HG02973 (cell line): ENCODE data around the gene SEC31A.
A peak's percentile ranks its signal among the peaks of the same experiment; 100 is the strongest.

ENCODE experiments used
- ATAC-seq: cut with Tn5 transposase; IDR thresholded peaks from one replicate; pipeline ENCODE4 v1.9.1; 2021; ENCODE audit warnings: moderate library complexity; ENCODE audit not compliant: unreplicated experiment

The SEC31A gene

DNA sequence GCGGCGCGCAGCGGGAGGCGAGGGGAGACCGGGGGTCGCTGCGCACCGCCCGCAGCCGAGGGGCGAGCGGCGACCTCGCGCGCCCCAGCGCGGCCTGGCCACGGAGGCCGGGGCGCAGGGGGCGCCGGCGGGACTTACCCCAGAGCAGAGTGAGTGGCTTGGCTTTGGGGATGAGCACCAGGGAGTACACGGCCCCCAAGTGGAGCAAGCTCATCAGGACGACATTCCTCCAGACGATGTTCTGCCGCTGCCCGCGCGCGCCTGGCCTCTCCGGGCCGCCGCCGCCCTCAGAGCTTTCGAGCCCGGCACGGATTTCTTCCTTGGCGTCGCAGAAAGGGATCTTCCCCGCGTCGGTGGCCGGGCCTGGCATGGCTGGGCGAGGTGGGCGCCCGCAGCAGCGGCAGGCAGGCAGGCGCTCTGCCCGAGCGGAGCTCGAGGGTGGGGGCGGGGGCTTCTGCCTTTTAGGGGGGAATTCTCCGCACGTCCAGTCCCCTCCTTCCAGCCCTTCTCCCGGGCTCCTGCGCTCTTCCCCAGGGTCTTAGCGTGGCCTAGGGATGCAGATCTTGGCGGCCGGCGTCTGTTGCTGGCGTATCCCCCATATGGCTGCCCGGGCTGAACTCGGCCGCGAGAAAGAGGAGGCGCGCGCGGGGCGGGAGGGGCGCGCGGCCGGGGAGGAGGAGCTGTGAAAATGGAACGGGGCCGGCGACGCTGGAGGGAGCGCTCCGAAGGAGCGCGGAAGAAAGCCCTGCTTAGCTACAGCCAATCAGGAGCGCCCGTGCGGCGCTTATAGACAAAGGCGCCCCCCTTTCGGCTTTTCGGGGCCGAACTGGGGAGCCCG, 92.6 kb downstream of the SEC31A start, which contains the start of gene SCD5:
Gene SCD5 (minus strand): TSS at position 629 of the 838 bp plus-strand sequence. CDS start 259 bp downstream, at position 370.
- ATAC-seq, result peak; percentile 89

- ATAC-seq, result no peak
Measured at GRCh38 chr4:82797405-82798111, 93.4 kb downstream of the SEC31A start.

- ATAC-seq, result no peak
Measured at GRCh38 chr4:82797040-82797404, 93.9 kb downstream of the SEC31A start.

- ATAC-seq, result no peak
Measured at GRCh38 chr4:82792912-82793649, 97.9 kb downstream of the SEC31A start.

DNA sequence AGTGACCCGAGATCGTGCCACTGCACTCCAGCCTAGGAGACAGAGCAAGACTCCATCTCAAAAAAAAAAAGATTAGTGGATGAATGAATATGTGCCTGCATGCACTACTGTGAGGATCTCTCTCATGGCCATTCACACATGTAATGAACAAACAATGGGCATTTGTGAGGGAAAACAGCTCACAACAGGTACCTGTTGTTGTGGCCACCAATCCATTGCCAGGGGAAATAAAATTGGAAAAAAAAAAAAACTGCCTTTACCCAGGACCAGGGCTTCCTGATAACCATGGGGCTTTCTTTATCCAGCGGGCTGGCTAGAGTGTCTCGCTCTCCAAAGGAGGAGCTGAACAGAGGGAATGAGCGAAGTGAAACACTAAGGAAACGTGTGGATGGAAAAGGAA, 99.8 kb downstream of the SEC31A start:
- no peak for ATAC-seq

DNA sequence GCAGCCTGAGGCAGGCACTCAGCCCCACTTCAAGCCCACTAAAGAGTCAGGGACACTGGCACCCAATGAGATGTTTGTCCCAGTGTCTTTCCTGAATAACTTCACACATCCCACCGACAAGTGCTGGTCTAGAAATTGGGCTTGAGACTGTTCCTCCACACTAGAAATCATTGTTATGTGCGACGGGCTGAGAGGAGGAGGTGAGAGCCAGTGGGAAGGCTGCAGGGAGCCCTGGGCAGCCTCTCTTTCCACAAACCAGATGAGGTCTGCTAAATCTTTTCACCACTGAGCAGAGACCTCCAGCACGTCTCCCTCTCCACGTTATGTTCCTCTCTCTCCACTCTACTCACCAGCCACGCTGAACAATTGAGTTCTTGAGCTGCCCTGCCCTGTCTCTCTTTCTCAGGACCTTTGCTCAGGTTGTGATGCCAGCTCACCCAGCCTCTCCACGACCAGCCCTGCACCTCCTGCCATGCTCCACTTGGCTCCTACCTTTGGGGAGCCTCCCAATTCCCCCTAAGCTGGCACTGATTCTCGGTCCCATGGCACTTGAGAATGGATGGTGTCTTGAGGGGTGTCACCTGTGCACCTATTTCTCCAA, 100.8 kb downstream of the SEC31A start:
- ATAC-seq, result no peak

DNA sequence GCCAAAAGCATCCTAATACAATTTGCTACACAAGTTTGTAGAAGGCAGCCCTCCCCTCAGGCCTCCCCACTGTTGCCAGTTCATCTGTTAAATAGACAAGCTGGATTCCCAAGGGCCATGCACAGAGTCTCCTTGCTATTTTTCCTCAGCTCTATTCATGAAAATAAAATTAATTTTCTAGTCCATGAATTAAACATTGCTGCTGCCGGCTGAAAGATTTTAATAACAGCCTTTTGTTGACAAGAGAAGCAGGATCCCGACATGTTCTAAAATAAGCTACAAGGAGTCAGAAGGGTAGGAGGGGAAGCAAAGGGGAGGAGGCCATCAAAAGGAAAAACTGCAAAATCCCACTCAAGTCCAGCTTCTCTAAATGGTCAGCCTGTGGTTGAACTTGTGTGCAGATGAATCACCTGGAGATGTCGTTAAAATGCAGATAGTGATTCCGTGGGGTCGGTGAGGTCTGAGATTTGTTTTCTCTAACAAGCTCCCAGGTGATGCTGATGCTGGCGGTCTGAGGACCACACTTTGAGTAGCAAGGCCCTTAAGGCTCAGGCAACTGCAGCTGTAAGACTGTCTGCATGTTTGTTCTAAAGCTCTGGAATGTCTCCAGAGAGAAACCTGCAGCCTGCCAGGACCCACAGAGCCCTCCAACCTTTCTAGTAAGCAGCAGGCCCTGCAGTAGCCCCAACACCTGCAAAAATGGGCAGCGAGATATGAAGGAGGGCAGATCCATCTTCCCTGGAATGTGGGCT, 101.8 kb downstream of the SEC31A start:
- ATAC-seq, result no peak

- ATAC-seq, result no peak
Measured at GRCh38 chr4:82787342-82787741, 103.6 kb downstream of the SEC31A start.

DNA sequence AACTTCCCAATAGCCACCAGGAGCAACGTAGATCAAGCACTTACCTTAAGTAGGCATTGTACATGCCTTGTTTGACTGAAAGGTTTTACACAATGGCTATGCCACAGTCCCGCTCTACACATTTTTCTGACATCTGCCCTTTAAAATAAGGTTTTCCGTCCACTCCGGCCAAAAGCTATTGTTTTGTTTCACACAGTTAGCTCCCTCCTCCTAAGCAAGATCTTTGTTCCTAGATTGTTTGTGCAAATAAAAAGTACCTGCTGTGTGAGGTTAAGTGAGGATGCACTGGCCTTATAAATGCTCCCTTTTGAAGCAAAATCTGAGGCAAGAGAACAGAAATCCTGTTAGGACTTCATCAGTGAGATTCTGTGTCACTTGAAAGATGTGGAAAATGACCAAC, 104.1 kb downstream of the SEC31A start:
- ATAC-seq, result no peak

- ATAC-seq, result no peak
Measured at GRCh38 chr4:82785611-82786400, 105.1 kb downstream of the SEC31A start.

DNA sequence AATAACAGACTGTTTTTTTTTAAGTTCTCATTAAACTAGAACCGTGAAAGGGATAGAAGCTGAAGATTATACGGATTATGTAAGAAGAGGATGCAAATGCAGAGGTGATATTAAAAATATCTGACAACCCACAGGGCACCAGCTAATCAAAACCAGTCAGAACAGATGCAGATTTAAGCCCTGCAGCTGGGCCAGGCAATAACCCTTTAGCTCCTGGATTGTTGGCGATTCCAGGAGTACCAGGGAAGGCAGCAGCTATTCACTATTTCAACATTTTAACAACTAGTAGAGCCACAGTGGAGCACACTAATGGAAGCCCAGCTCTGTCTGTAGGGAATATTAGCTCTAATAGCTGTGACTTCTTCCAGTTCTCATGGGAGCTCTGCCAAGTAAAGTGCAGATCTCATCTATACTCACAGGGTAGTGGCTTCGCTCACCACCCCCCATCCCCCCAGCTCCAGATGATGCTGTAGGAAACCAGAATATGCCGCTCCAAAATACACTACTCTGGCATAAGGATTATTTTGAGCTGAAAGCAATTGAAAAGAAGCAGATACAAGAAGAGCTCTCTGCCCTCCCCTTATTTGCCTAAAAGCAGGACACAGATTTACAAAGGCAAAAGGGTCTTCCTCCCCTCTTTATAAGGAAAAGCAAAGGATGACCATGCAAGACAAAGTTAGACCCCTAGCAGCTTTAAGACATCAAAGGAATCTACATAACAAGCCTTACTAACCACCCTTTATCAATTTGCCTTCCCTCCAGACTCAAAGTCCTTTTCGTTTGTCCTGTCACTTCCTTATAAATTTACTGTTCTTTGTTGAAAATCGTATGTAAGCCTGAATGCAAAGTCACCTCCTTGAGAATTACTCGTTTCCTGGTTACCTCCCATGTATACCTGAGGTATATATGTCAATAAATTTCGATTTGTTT, 106.0 kb downstream of the SEC31A start:
- no peak for ATAC-seq

- ATAC-seq, result no peak
Measured at GRCh38 chr4:82782626-82783345, 108.2 kb downstream of the SEC31A start.

GRCh38 chr4:82780752-82781231, 110.2 kb downstream of the SEC31A start:
- peak; percentile 81 for ATAC-seq

DNA sequence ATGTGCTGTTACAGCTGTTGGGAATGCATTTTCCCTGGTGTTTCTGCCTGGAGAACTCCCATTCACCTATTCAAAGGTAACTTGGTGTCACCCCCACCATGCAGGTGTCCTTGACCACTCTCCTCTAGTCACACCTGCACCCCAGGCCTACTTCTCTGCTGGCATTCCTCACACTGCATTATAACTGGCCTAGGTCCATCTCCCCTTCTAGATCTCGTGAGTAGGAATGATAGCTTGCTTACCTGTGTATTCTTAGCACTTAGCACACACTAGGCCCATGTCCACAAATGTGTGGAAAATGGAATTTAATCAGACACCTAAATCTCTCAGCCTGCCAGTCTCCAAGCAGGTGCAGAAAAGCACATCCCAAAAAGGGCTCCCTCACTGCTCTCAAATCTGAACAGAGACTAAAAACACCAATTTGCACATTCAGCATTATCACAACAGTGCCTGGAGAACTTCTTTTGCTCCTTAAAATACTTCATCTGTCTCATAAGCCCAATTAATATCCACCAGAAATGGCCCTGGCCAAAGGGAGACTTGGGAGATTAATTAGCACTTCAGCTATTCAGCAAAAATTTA, 110.7 kb downstream of the SEC31A start:
- ATAC-seq, result no peak

GRCh38 chr4:82779032-82779431, 111.9 kb downstream of the SEC31A start:
- ATAC-seq, result no peak

GRCh38 chr4:82777857-82778525, 113.0 kb downstream of the SEC31A start:
- no peak for ATAC-seq
